Right lobe of liver (tissue), 6 donors: ENCODE data around the gene KCNQ4. TPM values are rescaled to one million over a fixed set of nuclear protein-coding genes. Genes with fewer than 3 reads are reported as not detected.

Experiments
- ATAC-seq, 4 donors: fragments of 200-7000 bp; cut with Tn5 transposase; one replicate each; pipeline ENCODE4 v1.9.1; 2020; ENCODE audit warnings: mild to moderate bottlenecking in 4 of 4, moderate library complexity in 4 of 4
- DNase-seq, 3 donors: peaks; one replicate each; pipeline ENCODE4 v3.0.0-alpha.2; 2020
- H3K27ac ChIP-seq, 3 donors: fragments of 200-600 bp; one replicate each; pipeline ENCODE4 v1.8.0; 2022
- H3K27me3 ChIP-seq, 2 donors: fragments of 200-600 bp; one replicate each; pipeline ENCODE4 v1.8.0; 2022
- H3K36me3 ChIP-seq, 4 donors: fragments of 200-600 bp; sonication (generic) in 1 of 4; one replicate each; pipeline versions ENCODE4 v1.5.1 to v1.8.0; 2017 to 2022; ENCODE audit warnings: control low read depth in 1 of 4
- H3K4me1 ChIP-seq, 4 donors: fragments of 200-600 bp; sonication (generic) in 1 of 4; one replicate each; pipeline versions ENCODE4 v1.5.1 to v1.8.0; 2017 to 2022; ENCODE audit warnings: control low read depth in 1 of 4
- H3K4me3 ChIP-seq, 3 donors: fragments of 200-600 bp; one replicate each; pipeline ENCODE4 v1.8.0; 2022
- H3K9me3 ChIP-seq, 4 donors: fragments of 200-600 bp; sonication (generic) in 1 of 4; one replicate each; pipeline versions ENCODE4 v1.5.1 to v1.8.0; 2017 to 2022; ENCODE audit warnings: control low read depth in 1 of 4
- POLR2A ChIP-seq: fragments of 450-650 bp; IDR thresholded peaks from one replicate; pipeline ENCODE4 v1.6.1; 2017; ENCODE audit warnings: antibody characterized with exemption, mild to moderate bottlenecking
- WGBS: methylation state at CpG from one replicate; pipeline ENCODE4 v1.1.6; 2018; ENCODE audit warnings: low coverage, low lambda C conversion rate; ENCODE audit not compliant: insufficient coverage; ENCODE audit errors: missing lambda C conversion rate; 5-methylcytosine and 5-hydroxymethylcytosine counted together
- intact Hi-C, 2 donors: fragments of 100-400 bp; cut with DNase I; formaldehyde crosslinking; loops; one replicate each; pipeline versions ENCODE4 v1.11.2 to v1.14.1; 2022
- total RNA-seq, 6 experiments: library from RNA; depleted of rRNA in 2 of 6; stranded (reverse); fragments of >200 nt in 2 of 6; fragmentation: NEBNext Ultra II Directional in 3 of 6; extraction: Animal tissue kit (Norgen Biotek cat#: 25700) in 3 of 6; gene quantifications; one replicate each; pipeline versions ENCODE4 v1.1.0 to v1.2.4, GENCODE V29; 2016 to 2023
- TF ChIP-seq, protein P1 (sequence below), 4 donors: fragments of 200-600 bp in 3 of 4; fragments of 450-650 bp in 1 of 4; IDR thresholded peaks; one replicate each; pipeline versions ENCODE4 v1.5.1 to v1.8.0; 2016 to 2022; ENCODE audit warnings: antibody characterized with exemption in 4 of 4, mild to moderate bottlenecking in 2 of 4
- donor health status: DM: no; HTN: yes; CAD: no.
- donor health status: DM: no; HTN: no; CAD: no.
- donor health status: DM: no; HTN: no; CAD: no.
- donor health status: DM: no; HTN: yes; CAD: no.
- donor health status: DM: no; HTN: yes; CAD: no.

The KCNQ4 gene
- total RNA-seq, 6 experiments from 2014 or later, result 0.12 to 0.23 (median 0.15) TPM

DNA sequence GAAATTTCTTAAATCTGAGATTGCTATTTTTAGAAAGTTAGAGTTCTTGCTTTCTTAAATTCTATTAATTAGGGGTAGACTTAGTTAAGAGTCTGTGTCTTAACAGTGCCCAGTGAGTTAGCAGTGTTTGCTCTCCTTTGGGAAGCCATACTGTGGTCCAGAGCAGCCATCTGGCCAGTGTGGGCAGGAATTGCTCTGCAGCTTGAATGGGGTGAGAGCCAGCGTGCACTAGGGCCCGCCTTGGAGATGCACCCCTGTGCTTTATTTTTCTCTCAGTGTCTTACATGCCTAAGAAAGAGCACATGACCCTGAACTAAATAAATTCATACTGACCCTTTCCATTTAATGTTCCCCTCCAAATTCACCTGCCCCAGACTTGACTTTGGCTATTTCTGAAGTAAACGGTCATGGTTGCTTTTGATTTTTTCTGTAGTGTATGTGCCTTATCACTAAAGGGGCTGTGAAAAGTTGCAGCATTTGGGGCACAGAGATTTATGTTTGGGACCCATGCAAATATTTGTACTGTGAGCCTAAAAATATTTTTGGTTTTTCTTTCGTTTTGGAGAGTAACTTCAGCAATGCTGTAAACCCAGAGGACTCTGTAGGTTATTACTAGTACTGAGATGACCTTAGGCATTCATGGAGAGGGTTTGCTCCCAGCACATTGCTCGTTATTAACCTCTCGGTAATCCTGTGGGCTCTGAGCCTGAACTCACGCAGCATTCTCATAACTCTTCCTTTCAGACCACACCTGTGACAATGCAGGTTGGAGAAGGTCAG is 21.3 kb upstream of the KCNQ4 start:
- peaks cover 0 to 43% (median 15%) of the 10 kb centered on the region in 4 donors for H3K4me1 ChIP-seq
- H3K9me3 ChIP-seq, result no peaks in the 10 kb centered on the region
- no peak overlapping the region for H3K4me3 ChIP-seq
- H3K27me3 ChIP-seq, result no peaks in the 10 kb centered on the region
- intact Hi-C loops, result loop anchor here in 1 of 2 donors (10.0 kb wide), 1 partner anchor 158 kb away; no protein-coding TSS in a partner anchor
- ATAC-seq (no peak), DNase-seq (no peak)
- H3K36me3 ChIP-seq, result peaks cover 0 to 82% (median 27%) of the 10 kb centered on the region in 4 donors
- TF ChIP-seq, protein P1, sequence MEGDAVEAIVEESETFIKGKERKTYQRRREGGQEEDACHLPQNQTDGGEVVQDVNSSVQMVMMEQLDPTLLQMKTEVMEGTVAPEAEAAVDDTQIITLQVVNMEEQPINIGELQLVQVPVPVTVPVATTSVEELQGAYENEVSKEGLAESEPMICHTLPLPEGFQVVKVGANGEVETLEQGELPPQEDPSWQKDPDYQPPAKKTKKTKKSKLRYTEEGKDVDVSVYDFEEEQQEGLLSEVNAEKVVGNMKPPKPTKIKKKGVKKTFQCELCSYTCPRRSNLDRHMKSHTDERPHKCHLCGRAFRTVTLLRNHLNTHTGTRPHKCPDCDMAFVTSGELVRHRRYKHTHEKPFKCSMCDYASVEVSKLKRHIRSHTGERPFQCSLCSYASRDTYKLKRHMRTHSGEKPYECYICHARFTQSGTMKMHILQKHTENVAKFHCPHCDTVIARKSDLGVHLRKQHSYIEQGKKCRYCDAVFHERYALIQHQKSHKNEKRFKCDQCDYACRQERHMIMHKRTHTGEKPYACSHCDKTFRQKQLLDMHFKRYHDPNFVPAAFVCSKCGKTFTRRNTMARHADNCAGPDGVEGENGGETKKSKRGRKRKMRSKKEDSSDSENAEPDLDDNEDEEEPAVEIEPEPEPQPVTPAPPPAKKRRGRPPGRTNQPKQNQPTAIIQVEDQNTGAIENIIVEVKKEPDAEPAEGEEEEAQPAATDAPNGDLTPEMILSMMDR (IDR thresholded peaks at IDR 0.05), result no peak
- TF ChIP-seq POLR2A, result no peak
- 74% methylated on average over 7 of the region's 7 CpGs for WGBS
- no peak overlapping the region for H3K27ac ChIP-seq

DNA sequence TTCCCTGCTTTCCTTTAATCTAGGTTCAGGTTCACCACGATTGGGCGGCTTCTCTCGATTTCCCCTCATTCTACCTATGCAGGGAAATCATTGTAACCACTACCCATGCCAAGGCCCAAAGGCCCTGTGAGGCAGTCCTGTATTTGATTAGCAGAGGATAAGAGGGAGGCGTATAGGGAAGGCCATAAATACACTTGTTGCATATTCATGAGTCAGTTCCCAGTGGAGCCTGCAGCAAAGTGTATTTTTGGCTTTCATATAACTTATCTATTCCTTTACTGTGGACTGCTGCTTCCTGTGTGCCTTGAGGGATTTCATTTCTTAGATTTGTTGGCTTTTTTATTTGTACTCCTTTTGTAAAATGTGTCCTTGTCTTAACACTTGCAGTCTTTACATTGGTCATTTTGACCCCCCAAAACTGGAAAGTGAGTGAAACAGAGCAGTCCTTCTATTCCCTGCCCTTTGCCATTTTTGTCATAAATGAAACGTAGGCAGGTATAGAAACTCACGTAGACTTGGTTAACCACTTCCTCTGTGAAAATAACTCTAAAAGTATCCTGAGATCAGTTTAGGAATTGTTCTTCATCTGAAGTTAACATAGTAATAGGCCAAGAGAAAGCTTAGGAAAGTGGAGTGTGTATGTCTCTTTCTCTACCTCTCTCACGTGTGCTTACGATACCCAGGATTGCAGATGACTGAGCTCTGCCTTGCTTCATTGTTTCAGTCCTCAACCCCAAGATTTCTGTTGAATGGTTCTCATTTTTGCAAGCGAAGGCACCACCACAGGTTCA is 19.6 kb upstream of the KCNQ4 start:
- Histone ChIP-seq H3K4me1 (peaks cover 0 to 28% (median 9%) of the 10 kb centered on the region in 4 donors), H3K36me3 (peaks cover 0 to 86% (median 30%) of the 10 kb centered on the region in 4 donors), H3K27ac (no peak overlapping the region), H3K4me3 (no peak overlapping the region), H3K27me3 (no peaks in the 10 kb centered on the region), H3K9me3 (no peaks in the 10 kb centered on the region)
- WGBS, result 74% methylated on average over 9 of the region's 9 CpGs
- DNase-seq (no peak), ATAC-seq (no peak)
- TF ChIP-seq, protein P1 (IDR thresholded peaks at IDR 0.05), result no peak
- no peak for TF ChIP-seq POLR2A
- intact Hi-C loops, result loop anchor here in 1 of 2 donors (10.0 kb wide), 1 partner anchor 159 kb away; no protein-coding TSS in a partner anchor

DNA sequence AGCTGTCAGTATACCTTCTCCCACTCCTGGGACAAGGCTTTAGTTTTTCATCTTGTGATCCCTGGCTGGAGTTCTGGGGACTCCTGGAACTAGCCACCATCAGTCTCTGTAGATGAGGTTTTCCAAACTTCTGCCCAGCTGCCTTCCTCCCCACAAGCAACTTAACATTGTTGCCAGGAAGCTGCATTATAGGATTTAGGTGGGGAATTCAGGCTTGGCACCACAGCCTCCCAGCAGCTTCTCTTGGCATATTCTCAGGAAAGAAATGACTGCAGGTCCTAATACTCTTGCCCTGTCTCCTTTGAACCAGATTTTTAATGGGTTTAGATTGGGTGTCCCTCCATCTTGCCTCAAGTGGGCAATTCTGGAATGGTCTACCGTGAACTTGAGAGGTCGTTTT is 18.6 kb upstream of the KCNQ4 start:
- no peak for ATAC-seq
- Histone ChIP-seq H3K27me3 (no peaks in the 10 kb centered on the region), H3K36me3 (peaks cover 0 to 94% (median 30%) of the 10 kb centered on the region in 4 donors), H3K4me3 (no peak overlapping the region), H3K4me1 (peaks cover 0 to 18% (median 4%) of the 10 kb centered on the region in 4 donors), H3K9me3 (no peaks in the 10 kb centered on the region), H3K27ac (no peak overlapping the region)
- intact Hi-C loops, result loop anchor here in 1 of 2 donors (10.0 kb wide), 1 partner anchor 160 kb away; no protein-coding TSS in a partner anchor
- TF ChIP-seq, protein P1 (IDR thresholded peaks at IDR 0.05), result no peak
- TF ChIP-seq POLR2A, result no peak
- WGBS, result 81% methylated on average over 2 of the region's 2 CpGs
- no peak for DNase-seq

DNA sequence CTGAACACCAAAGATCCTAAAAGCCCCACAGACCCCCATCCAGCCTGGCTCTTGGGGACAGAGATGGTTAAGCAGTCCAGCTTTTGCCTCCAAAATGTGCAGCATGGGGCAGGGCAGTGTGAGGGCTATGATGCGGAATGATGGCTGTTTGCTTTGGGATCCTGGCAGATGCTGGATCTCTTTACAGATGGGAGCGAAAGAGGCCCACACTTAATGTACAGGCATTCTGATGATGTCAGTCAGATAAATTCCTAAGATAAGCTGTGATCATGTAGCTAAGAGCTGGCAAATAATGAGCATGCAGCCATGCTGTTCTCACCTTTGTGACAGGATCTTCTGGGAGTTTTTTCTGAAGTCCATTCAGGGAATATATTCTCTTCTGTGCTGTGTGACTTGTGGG is 17.6 kb upstream of the KCNQ4 start:
- H3K4me3 ChIP-seq, result no peak overlapping the region
- H3K9me3 ChIP-seq, result no peaks in the 10 kb centered on the region
- peaks cover 0 to 95% (median 35%) of the 10 kb centered on the region in 4 donors for H3K36me3 ChIP-seq
- no peak for ATAC-seq
- no peaks in the 10 kb centered on the region for H3K27me3 ChIP-seq
- H3K27ac ChIP-seq, result no peak overlapping the region
- TF ChIP-seq, protein P1 (IDR thresholded peaks at IDR 0.05), result no peak
- TF ChIP-seq POLR2A, result no peak
- H3K4me1 ChIP-seq, result peaks cover 0 to 9% (median 4%) of the 10 kb centered on the region in 4 donors
- 100% methylated on average over 2 of the region's 2 CpGs for WGBS
- no peak for DNase-seq
- intact Hi-C loops, result loop anchor here in 1 of 2 donors (10.0 kb wide), 1 partner anchor 161 kb away; no protein-coding TSS in a partner anchor
